PFSK-1 (cell line): ENCODE results near the gene ZNF484. TPM values are rescaled to one million over a fixed set of nuclear protein-coding genes. Genes with fewer than 3 reads are reported as not detected.

ENCODE experiments used
- FOXP2 ChIP-seq: optimal IDR thresholded peaks from 2 replicates; pipeline ENCODE3; 2011; ENCODE audit warnings: borderline replicate concordance, control low read depth, inconsistent platforms; ENCODE audit not compliant: insufficient read depth; ENCODE audit errors: extremely low read length, extremely low read depth
- POLR2AphosphoS5 ChIP-seq: IDR thresholded peaks from 2 replicates; pipeline ENCODE4 v1.6.1; 2012; ENCODE audit warnings: low read depth, mild to moderate bottlenecking, control low read depth, low read length, moderate library complexity
- SIN3A ChIP-seq: IDR thresholded peaks from 2 replicates; pipeline ENCODE4 v1.6.1; 2012; ENCODE audit warnings: mild to moderate bottlenecking, low read length, moderate library complexity, borderline replicate concordance; ENCODE audit not compliant: insufficient read depth
- TAF1 ChIP-seq: IDR thresholded peaks from 2 replicates; pipeline ENCODE4 v1.6.1; 2012; ENCODE audit warnings: low read length, control low read depth, borderline replicate concordance; ENCODE audit not compliant: insufficient read depth
- polyA plus RNA-seq: library from polyadenylated mRNA; unstranded; fragments of >200 nt; gene quantifications from one replicate; pipeline ENCODE4 v1.2.1, GENCODE V29; 2012; ENCODE audit warnings: low read depth, missing spikeins; ENCODE audit not compliant: insufficient read length
- TF ChIP-seq, protein P1 (sequence below), 2 experiments: IDR thresholded peaks; 2 replicates each; pipeline versions ENCODE4 v1.6.1 to v1.8.0; 2011 to 2012; ENCODE audit warnings: low read depth in 2 of 2, low read length in 2 of 2, control low read depth in 1 of 2, inconsistent platforms in 1 of 2, mild to moderate bottlenecking in 1 of 2, moderate library complexity in 1 of 2; ENCODE audit not compliant: insufficient read depth in 1 of 2

Gene ZNF484
- 0.48 TPM for polyA plus RNA-seq

DNA sequence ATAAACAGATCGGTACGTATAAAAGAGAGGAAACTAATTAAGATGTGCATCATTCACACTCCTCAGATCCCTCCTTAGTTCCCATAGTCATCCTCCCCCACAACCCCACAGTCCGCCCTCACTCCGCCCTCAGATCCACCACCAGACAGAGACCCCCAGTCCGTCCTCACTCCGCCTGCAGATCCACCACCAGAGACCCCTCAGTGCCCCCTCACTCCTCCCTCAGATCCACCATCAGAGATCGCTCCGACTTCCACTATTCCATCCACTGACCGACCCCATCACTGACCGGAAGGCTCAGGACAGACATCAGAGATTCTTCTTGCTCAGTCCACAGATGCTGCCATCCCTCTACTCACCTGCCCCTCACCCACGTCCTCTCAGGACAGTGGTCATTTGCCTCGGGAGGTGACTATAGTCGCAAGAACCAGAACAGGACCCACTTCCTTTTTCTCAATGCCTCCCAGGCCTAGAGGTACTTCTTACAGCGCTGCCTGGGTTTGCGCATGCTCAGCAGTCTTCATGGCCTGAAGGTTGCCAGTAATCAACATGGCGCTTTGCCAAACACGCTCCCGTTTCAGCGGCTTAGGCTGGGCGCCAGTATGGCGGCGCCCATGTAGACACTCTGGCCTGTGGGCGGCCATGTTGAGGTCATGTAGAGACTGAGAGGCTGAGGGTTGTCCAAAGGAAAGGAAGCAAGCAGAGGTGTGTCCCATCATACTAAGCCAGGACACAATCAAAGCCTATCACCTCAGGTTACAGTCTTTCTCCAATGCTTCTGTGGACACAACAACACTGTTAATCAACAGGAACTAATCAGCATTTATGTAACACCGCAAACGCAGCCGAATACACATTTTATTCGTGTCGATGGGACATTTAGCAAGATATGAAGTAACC lies at the start of gene ZNF484:
Gene ZNF484, minus strand, starts transcription at position 508 of the 900 bp plus-strand sequence. CDS start 3,009 bp downstream, outside the sequence.
- no peak for TF ChIP-seq FOXP2
- TF ChIP-seq SIN3A: no peak
- TF ChIP-seq TAF1: peak; percentile 42; the same call in 1 of the 2 replicates
- TF ChIP-seq, protein P1, sequence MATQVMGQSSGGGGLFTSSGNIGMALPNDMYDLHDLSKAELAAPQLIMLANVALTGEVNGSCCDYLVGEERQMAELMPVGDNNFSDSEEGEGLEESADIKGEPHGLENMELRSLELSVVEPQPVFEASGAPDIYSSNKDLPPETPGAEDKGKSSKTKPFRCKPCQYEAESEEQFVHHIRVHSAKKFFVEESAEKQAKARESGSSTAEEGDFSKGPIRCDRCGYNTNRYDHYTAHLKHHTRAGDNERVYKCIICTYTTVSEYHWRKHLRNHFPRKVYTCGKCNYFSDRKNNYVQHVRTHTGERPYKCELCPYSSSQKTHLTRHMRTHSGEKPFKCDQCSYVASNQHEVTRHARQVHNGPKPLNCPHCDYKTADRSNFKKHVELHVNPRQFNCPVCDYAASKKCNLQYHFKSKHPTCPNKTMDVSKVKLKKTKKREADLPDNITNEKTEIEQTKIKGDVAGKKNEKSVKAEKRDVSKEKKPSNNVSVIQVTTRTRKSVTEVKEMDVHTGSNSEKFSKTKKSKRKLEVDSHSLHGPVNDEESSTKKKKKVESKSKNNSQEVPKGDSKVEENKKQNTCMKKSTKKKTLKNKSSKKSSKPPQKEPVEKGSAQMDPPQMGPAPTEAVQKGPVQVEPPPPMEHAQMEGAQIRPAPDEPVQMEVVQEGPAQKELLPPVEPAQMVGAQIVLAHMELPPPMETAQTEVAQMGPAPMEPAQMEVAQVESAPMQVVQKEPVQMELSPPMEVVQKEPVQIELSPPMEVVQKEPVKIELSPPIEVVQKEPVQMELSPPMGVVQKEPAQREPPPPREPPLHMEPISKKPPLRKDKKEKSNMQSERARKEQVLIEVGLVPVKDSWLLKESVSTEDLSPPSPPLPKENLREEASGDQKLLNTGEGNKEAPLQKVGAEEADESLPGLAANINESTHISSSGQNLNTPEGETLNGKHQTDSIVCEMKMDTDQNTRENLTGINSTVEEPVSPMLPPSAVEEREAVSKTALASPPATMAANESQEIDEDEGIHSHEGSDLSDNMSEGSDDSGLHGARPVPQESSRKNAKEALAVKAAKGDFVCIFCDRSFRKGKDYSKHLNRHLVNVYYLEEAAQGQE (IDR thresholded peaks at IDR 0.05; ENCODE audit: insufficient read depth in 1 of 2, low read depth in 2 of 2, low read length in 2 of 2): no peak
- peak; percentile 72 for TF ChIP-seq POLR2AphosphoS5

DNA sequence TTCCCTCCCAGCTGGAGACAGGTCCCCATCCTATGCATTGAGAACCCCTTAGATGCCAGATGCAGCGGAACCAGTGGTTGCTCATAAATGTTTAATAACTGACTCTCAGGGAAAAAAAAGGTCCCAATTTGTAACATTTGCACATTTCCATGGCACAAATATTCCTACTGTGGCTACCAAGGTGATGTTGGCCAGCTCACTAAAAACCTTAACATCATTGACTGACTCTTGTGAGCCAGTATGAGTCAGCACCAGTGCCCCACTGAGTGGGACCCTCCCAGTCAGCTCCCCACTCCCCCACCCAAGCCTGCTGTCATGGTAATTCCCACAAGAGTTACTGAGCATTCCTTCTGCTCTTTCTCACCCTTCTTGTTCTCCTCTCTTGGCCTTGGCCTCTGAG lies 42.6 kb upstream of the ZNF484 start:
- TF ChIP-seq, protein P1 (IDR thresholded peaks at IDR 0.05; ENCODE audit: insufficient read depth in 1 of 2, low read depth in 2 of 2, low read length in 2 of 2): no peak
- TF ChIP-seq POLR2AphosphoS5: no peak
- no peak for TF ChIP-seq TAF1
- TF ChIP-seq FOXP2: no peak
- no peak for TF ChIP-seq SIN3A

DNA sequence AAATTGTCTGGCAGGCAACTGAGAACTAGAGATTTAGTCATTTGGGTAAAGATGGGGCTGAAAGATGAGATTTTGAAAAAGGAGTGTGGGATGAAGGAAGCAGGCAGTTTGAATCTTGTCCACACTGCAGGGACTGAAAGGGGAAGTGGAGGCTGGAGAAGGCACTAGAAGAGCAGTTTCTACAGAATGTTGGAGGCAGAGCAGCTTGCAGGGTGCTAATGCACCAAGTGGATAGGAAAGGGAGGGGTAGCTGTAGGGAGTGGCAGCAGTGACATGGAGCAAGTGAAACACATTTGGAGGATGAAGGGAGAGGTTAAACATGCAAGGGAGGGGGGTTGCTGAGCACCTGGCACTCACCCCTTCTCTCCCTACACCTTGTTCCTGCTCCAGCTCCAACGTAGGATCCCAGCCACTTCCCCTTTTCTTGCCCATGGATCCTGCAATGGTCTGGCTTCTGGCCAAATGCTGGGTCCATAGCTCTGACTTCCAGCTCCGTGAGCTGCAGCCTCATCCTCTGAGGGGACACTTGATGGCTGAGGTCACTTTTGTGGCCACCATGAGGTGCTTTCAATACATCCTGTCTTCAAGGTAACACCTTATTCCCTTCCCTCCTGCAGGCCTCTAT lies 39.5 kb upstream of the ZNF484 start:
- TF ChIP-seq FOXP2: no peak
- no peak for TF ChIP-seq TAF1
- TF ChIP-seq, protein P1 (IDR thresholded peaks at IDR 0.05; ENCODE audit: insufficient read depth in 1 of 2, low read depth in 2 of 2, low read length in 2 of 2): no peak
- no peak for TF ChIP-seq SIN3A
- no peak for TF ChIP-seq POLR2AphosphoS5

DNA sequence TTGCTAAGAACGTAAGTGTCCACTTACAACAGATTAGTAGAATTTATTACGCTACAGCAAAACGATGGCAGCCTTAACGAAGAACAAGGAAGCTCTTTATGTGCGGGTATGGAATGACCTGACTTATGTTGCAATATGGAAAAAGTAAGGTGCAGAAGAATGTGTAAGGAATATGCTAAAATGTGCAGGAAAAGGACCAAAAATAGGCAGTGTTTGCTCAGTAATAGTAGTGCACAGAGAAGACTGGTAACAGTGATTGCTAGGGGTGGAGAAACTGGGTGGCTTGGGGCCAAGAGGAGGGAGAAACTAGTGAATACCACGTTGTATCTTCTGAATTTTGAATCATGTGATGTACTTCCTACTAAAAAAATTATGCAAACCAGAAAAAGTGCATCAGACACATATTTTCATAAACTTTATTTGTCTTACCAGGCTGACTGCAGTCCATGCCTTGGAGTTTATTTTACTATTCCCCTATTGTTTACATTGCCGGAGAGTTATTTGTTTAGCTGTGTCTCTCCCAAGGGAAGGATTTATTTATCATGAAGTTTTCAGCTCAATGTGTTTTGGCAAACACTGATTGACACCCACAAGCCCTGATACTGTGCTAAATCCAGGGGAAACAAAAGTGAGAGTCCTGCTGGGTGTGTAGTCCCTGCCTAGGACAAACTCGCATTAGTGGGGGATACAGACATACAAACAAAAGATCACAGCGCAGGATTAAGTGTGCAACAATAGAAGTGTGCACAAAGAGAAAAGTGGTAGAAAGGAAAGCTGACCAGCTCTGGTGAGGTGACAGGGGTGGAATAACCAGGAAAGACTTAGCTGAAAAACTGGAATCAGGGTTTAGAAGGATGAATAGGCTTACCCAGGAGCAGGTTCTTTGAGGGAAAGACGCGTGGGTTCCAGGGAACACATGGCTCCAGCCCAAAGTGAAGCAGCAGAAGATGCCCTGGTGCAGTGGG lies 34.0 kb upstream of the ZNF484 start:
- no peak for TF ChIP-seq FOXP2
- no peak for TF ChIP-seq POLR2AphosphoS5
- no peak for TF ChIP-seq TAF1
- TF ChIP-seq SIN3A: no peak
